Measurements from ENCODE around the gene PAPSS1.

The PAPSS1 gene

GRCh38 chr4:107600436-107600835 lies 119.6 kb downstream of the PAPSS1 start:
- Histone ChIP-seq H2BK12ac (ENCODE audit: low read length) (no peak overlapping the region), H4K91ac (ENCODE audit: low read depth, low read length, poor library complexity) (no peak overlapping the region), H2AK5ac (ENCODE audit: low read depth, low read length) (no peak overlapping the region), H3K14ac (ENCODE audit: low read length) (no peak overlapping the region), H3K4ac (ENCODE audit: low read length) (no peak overlapping the region), H2BK5ac (ENCODE audit: low read length) (no peak overlapping the region), H3K4me1 (ENCODE audit: control insufficient read depth in 2 of 2, insufficient read depth in 1 of 2, low read depth in 1 of 2, low read length in 2 of 2) (peaks cover 0 to 1% of the 10 kb centered on the region in 2 donors), H3K36me3 (replicated peaks in 1 of 2; ENCODE audit: control insufficient read depth in 2 of 2, insufficient read depth in 2 of 2, low read length in 2 of 2) (no peaks in the 10 kb centered on the region), H3K9me3 (replicated peaks in 1 of 2; ENCODE audit: control insufficient read depth in 2 of 2, insufficient read depth in 1 of 2, low read depth in 1 of 2, low read length in 2 of 2) (no peaks in the 10 kb centered on the region), H3K4me3 (ENCODE audit: low read length in 2 of 2) (no peak overlapping the region), H3K23ac (ENCODE audit: low read depth, low read length, poor library complexity) (no peak overlapping the region), H3K18ac (ENCODE audit: low read length) (no peak overlapping the region), H3K27ac (replicated peaks; ENCODE audit: low read length) (no peak overlapping the region), H4K8ac (ENCODE audit: low read depth, low read length) (no peak overlapping the region), H3K79me1 (ENCODE audit: low read depth, low read length) (no peaks in the 10 kb centered on the region), H2BK120ac (ENCODE audit: low read depth, low read length) (no peak overlapping the region), H3K4me2 (ENCODE audit: insufficient read depth, low read length, poor library complexity, severe bottlenecking) (no peak overlapping the region), H3K9ac (ENCODE audit: low read depth, low read length, poor library complexity) (no peak overlapping the region), H3K27me3 (ENCODE audit: control insufficient read depth in 3 of 3, insufficient read depth in 3 of 3, low read depth in 1 of 3, low read length in 3 of 3) (no peaks in the 10 kb centered on the region), H2BK15ac (ENCODE audit: low read length) (no peak overlapping the region), H2AFZ (ENCODE audit: low read length) (no peak overlapping the region)
- no CpG with 5 or more reads among the region's 2 CpGs for WGBS, 2 donors (ENCODE audit: extremely low coverage in 2 of 2, insufficient read length in 2 of 2, insufficient replicate concordance in 1 of 2)
- DNase-seq (ENCODE audit: low spot score), result no peak

DNA sequence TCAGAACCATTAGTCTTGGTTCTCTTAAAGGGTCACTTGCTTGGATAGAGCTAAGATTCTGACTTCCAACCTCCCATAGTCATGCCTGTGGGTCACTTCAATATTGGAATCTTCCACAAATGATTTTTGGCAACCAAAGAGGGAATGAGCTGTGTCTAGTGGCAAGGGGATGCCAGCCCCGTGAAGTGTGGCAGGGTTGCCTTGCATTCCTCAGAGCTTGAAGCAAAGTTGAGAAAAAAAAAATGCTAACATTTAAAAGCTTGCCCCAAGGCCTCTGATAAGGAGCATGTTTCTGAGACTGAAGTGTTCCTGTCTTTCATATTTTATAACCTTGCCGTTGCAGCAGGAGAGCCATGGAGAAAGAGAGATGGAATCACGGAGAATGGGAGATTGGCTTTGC lies 120.2 kb downstream of the PAPSS1 start:
- no peaks in the 10 kb centered on the region for H3K79me1 ChIP-seq (ENCODE audit: low read depth, low read length)
- H3K4me3 ChIP-seq (ENCODE audit: low read length in 2 of 2), result no peak overlapping the region
- H2BK5ac ChIP-seq (ENCODE audit: low read length), result no peak overlapping the region
- H3K27ac ChIP-seq (replicated peaks; ENCODE audit: low read length), result no peak overlapping the region
- no peak overlapping the region for H3K9ac ChIP-seq (ENCODE audit: low read depth, low read length, poor library complexity)
- H4K8ac ChIP-seq (ENCODE audit: low read depth, low read length), result no peak overlapping the region
- no peak overlapping the region for H3K14ac ChIP-seq (ENCODE audit: low read length)
- no peak overlapping the region for H3K18ac ChIP-seq (ENCODE audit: low read length)
- no peaks in the 10 kb centered on the region for H3K9me3 ChIP-seq (replicated peaks in 1 of 2; ENCODE audit: control insufficient read depth in 2 of 2, insufficient read depth in 1 of 2, low read depth in 1 of 2, low read length in 2 of 2)
- DNase-seq (ENCODE audit: low spot score), result no peak
- no peaks in the 10 kb centered on the region for H3K36me3 ChIP-seq (replicated peaks in 1 of 2; ENCODE audit: control insufficient read depth in 2 of 2, insufficient read depth in 2 of 2, low read length in 2 of 2)
- no peak overlapping the region for H3K4me2 ChIP-seq (ENCODE audit: insufficient read depth, low read length, poor library complexity, severe bottlenecking)
- H3K23ac ChIP-seq (ENCODE audit: low read depth, low read length, poor library complexity), result no peak overlapping the region
- H2AFZ ChIP-seq (ENCODE audit: low read length), result no peak overlapping the region
- H4K91ac ChIP-seq (ENCODE audit: low read depth, low read length, poor library complexity), result no peak overlapping the region
- H2BK15ac ChIP-seq (ENCODE audit: low read length), result no peak overlapping the region
- WGBS, 2 donors (ENCODE audit: extremely low coverage in 2 of 2, insufficient read length in 2 of 2, insufficient replicate concordance in 1 of 2), result no CpG with 5 or more reads among the region's 3 CpGs
- no peak overlapping the region for H2AK5ac ChIP-seq (ENCODE audit: low read depth, low read length)
- H3K27me3 ChIP-seq (ENCODE audit: control insufficient read depth in 3 of 3, insufficient read depth in 3 of 3, low read depth in 1 of 3, low read length in 3 of 3), result no peaks in the 10 kb centered on the region
- no peak overlapping the region for H2BK120ac ChIP-seq (ENCODE audit: low read depth, low read length)
- H3K4me1 ChIP-seq (ENCODE audit: control insufficient read depth in 2 of 2, insufficient read depth in 1 of 2, low read depth in 1 of 2, low read length in 2 of 2), result peaks cover 0 to 1% of the 10 kb centered on the region in 2 donors
- no peak overlapping the region for H3K4ac ChIP-seq (ENCODE audit: low read length)
- H2BK12ac ChIP-seq (ENCODE audit: low read length), result no peak overlapping the region

GRCh38 chr4:107593230-107593629 lies 126.8 kb downstream of the PAPSS1 start:
- no peak overlapping the region for H2AFZ ChIP-seq (ENCODE audit: low read length)
- no peak overlapping the region for H3K23ac ChIP-seq (ENCODE audit: low read depth, low read length, poor library complexity)
- H3K18ac ChIP-seq (ENCODE audit: low read length), result no peak overlapping the region
- no peak overlapping the region for H2AK5ac ChIP-seq (ENCODE audit: low read depth, low read length)
- H2BK12ac ChIP-seq (ENCODE audit: low read length), result no peak overlapping the region
- no peak overlapping the region for H3K14ac ChIP-seq (ENCODE audit: low read length)
- H2BK120ac ChIP-seq (ENCODE audit: low read depth, low read length), result no peak overlapping the region
- H3K4ac ChIP-seq (ENCODE audit: low read length), result no peak overlapping the region
- no peak overlapping the region for H2BK15ac ChIP-seq (ENCODE audit: low read length)
- H4K91ac ChIP-seq (ENCODE audit: low read depth, low read length, poor library complexity), result no peak overlapping the region
- H3K27me3 ChIP-seq (ENCODE audit: control insufficient read depth in 3 of 3, insufficient read depth in 3 of 3, low read depth in 1 of 3, low read length in 3 of 3), result no peaks in the 10 kb centered on the region
- no peak overlapping the region for H4K8ac ChIP-seq (ENCODE audit: low read depth, low read length)
- DNase-seq (ENCODE audit: low spot score), result no peak
- H3K4me3 ChIP-seq (ENCODE audit: low read length in 2 of 2), result no peak overlapping the region
- no CpG with 5 or more reads among the region's 1 CpG for WGBS, 2 donors (ENCODE audit: extremely low coverage in 2 of 2, insufficient read length in 2 of 2, insufficient replicate concordance in 1 of 2)
- no peak overlapping the region for H3K4me2 ChIP-seq (ENCODE audit: insufficient read depth, low read length, poor library complexity, severe bottlenecking)
- no peaks in the 10 kb centered on the region for H3K79me1 ChIP-seq (ENCODE audit: low read depth, low read length)
- no peaks in the 10 kb centered on the region for H3K36me3 ChIP-seq (replicated peaks in 1 of 2; ENCODE audit: control insufficient read depth in 2 of 2, insufficient read depth in 2 of 2, low read length in 2 of 2)
- H2BK5ac ChIP-seq (ENCODE audit: low read length), result no peak overlapping the region
- H3K9me3 ChIP-seq (replicated peaks in 1 of 2; ENCODE audit: control insufficient read depth in 2 of 2, insufficient read depth in 1 of 2, low read depth in 1 of 2, low read length in 2 of 2), result peaks cover 0 to 5% of the 10 kb centered on the region in 2 donors
- H3K9ac ChIP-seq (ENCODE audit: low read depth, low read length, poor library complexity), result no peak overlapping the region
- no peaks in the 10 kb centered on the region for H3K4me1 ChIP-seq (ENCODE audit: control insufficient read depth in 2 of 2, insufficient read depth in 1 of 2, low read depth in 1 of 2, low read length in 2 of 2)
- H3K27ac ChIP-seq (replicated peaks; ENCODE audit: low read length), result no peak overlapping the region

DNA sequence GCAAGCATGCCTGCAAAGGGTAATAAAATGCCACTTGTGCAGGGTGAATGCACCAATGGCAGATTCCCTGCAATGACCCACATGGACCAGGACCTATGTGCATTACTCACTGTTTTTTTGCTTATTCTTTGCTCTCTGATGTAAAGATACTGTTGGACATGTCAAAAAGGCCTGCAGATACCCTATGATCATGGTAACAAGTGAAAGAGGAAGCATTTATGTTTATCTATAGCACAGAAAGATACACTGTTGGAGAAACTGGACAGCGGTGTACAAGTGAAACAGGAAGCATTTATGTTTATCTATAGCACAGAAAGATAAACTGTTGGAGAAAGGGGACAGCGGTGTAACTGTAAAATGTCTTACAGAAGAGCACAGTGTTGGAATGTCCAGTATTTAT lies 127.5 kb downstream of the PAPSS1 start:
- no peak overlapping the region for H2BK120ac ChIP-seq (ENCODE audit: low read depth, low read length)
- H3K4me3 ChIP-seq (ENCODE audit: low read length in 2 of 2), result no peak overlapping the region
- H3K4me2 ChIP-seq (ENCODE audit: insufficient read depth, low read length, poor library complexity, severe bottlenecking), result no peak overlapping the region
- no peak for DNase-seq (ENCODE audit: low spot score)
- no peak overlapping the region for H2BK5ac ChIP-seq (ENCODE audit: low read length)
- H2BK12ac ChIP-seq (ENCODE audit: low read length), result no peak overlapping the region
- H3K14ac ChIP-seq (ENCODE audit: low read length), result no peak overlapping the region
- H3K18ac ChIP-seq (ENCODE audit: low read length), result no peak overlapping the region
- H2AK5ac ChIP-seq (ENCODE audit: low read depth, low read length), result no peak overlapping the region
- no peak overlapping the region for H3K4ac ChIP-seq (ENCODE audit: low read length)
- no peaks in the 10 kb centered on the region for H3K36me3 ChIP-seq (replicated peaks in 1 of 2; ENCODE audit: control insufficient read depth in 2 of 2, insufficient read depth in 2 of 2, low read length in 2 of 2)
- no peak overlapping the region for H4K91ac ChIP-seq (ENCODE audit: low read depth, low read length, poor library complexity)
- no peak overlapping the region for H3K27ac ChIP-seq (replicated peaks; ENCODE audit: low read length)
- H2AFZ ChIP-seq (ENCODE audit: low read length), result no peak overlapping the region
- H3K9ac ChIP-seq (ENCODE audit: low read depth, low read length, poor library complexity), result no peak overlapping the region
- peaks cover 0 to 5% of the 10 kb centered on the region in 2 donors for H3K9me3 ChIP-seq (replicated peaks in 1 of 2; ENCODE audit: control insufficient read depth in 2 of 2, insufficient read depth in 1 of 2, low read depth in 1 of 2, low read length in 2 of 2)
- H3K27me3 ChIP-seq (ENCODE audit: control insufficient read depth in 3 of 3, insufficient read depth in 3 of 3, low read depth in 1 of 3, low read length in 3 of 3), result no peaks in the 10 kb centered on the region
- no peak overlapping the region for H2BK15ac ChIP-seq (ENCODE audit: low read length)
- no peak overlapping the region for H3K23ac ChIP-seq (ENCODE audit: low read depth, low read length, poor library complexity)
- no peaks in the 10 kb centered on the region for H3K4me1 ChIP-seq (ENCODE audit: control insufficient read depth in 2 of 2, insufficient read depth in 1 of 2, low read depth in 1 of 2, low read length in 2 of 2)
- no CpG with 5 or more reads among the region's 2 CpGs for WGBS, 2 donors (ENCODE audit: extremely low coverage in 2 of 2, insufficient read length in 2 of 2, insufficient replicate concordance in 1 of 2)
- no peak overlapping the region for H4K8ac ChIP-seq (ENCODE audit: low read depth, low read length)
- no peaks in the 10 kb centered on the region for H3K79me1 ChIP-seq (ENCODE audit: low read depth, low read length)
